ENCODE measurements around the gene PSMG2. TPM values are rescaled to one million over a fixed set of nuclear protein-coding genes. Genes with fewer than 3 reads are reported as not detected.
A peak's percentile ranks its signal among the peaks of the same experiment; 100 is the strongest.

Gene PSMG2
- total and polyA plus RNA-seq, 9 of the 15 experiments (the other 6 are each of a cell fraction or from before 2014, with no cell fraction given), result 59.9 to 271 (median 111) TPM

- H3K4me1 ChIP-seq (replicated peaks in 1 of 2; ENCODE audit: control insufficient read depth in 2 of 2, insufficient read depth in 2 of 2, low read length in 2 of 2), result no peaks in the 10 kb centered on the region
- WGBS (ENCODE audit: insufficient coverage, low coverage, missing lambda C conversion rate), result 90% methylated on average over 9 of the region's 9 CpGs
- no peak overlapping the region for H3K4me3 ChIP-seq
- intact Hi-C loops (cut with micrococcal nuclease) (no loop called here), in situ Hi-C loops (cut with MboI) (no loop called here)
- POLR2A ChIA-PET, result interaction anchor here (0.7 to 4.3 kb wide), 2 partner anchors 9 to 75 kb away, joined by 3 to 29 read pairs; partner anchors contain the start of genes CEP76 and PSMG2
- H3K27ac ChIP-seq (ENCODE audit: extremely low read depth, low read depth, low read length), result no peak overlapping the region
- H3K79me2 ChIP-seq (ENCODE audit: control insufficient read depth, insufficient read depth, low read length), result no peaks in the 10 kb centered on the region
- TF ChIP-seq ZNF140 (CRISPR knock-in tag; IDR thresholded peaks at IDR 0.05) (no peak), C11orf30 (IDR thresholded peaks at IDR 0.05; ENCODE audit: low read depth) (no peak), FUS (optimal IDR thresholded peaks at IDR 0.05; ENCODE audit: low read depth, low read length) (no peak), ZFPM2 (CRISPR knock-in tag; IDR thresholded peaks at IDR 0.05) (no peak), ZKSCAN8 (CRISPR knock-in tag; IDR thresholded peaks at IDR 0.05) (no peak), SIRT6 (IDR thresholded peaks at IDR 0.05; ENCODE audit: low read depth, low read length) (no peak), XRCC4 (IDR thresholded peaks at IDR 0.05; ENCODE audit: extremely low read depth, insufficient read depth, insufficient read length) (no peak)
- no peak overlapping the region for H3K9ac ChIP-seq (ENCODE audit: insufficient read depth in 1 of 2, low read depth in 2 of 2, low read length in 2 of 2)
- H3K36me3 ChIP-seq (ENCODE audit: control insufficient read depth, insufficient read depth, low read length), result peaks cover 31% of the 10 kb centered on the region
- CTCF ChIA-PET (ENCODE audit: low intra/inter-chr PET ratio), result no interaction called here
- H2AFZ ChIP-seq (ENCODE audit: low read depth, low read length), result no peak overlapping the region
- DNase-seq (ENCODE audit: extremely low read depth in 1 of 4, low spot score in 3 of 4) (no peak), ATAC-seq (no peak), FAIRE-seq (no peak)
- H3K4me2 ChIP-seq (ENCODE audit: insufficient read depth, low read length), result no peak overlapping the region
- H3K27me3 ChIP-seq (ENCODE audit: control insufficient read depth in 2 of 2, insufficient read depth in 2 of 2, low read length in 2 of 2), result no peaks in the 10 kb centered on the region
- H3K9me3 ChIP-seq (replicated peaks; ENCODE audit: control insufficient read depth, insufficient read depth, low read depth, low read length), result no peaks in the 10 kb centered on the region
- BruUV-seq (replicated peaks), result no TSS peak
- H4K20me1 ChIP-seq (replicated peaks; ENCODE audit: control insufficient read depth, insufficient read depth, low read length), result 0 out of 2 replicates have a peak, but pooled peaks cover 3% of the 10 kb centered on the region
- no peaks in the 10 kb centered on the region for H3K9me1 ChIP-seq (ENCODE audit: control insufficient read depth, insufficient read depth, low read length)
Observed at GRCh38 chr18:12692206-12692605, 10.6 kb upstream of the PSMG2 start.

GRCh38 chr18:12694032-12694431, 8.8 kb upstream of the PSMG2 start:
- H3K9ac ChIP-seq (ENCODE audit: insufficient read depth in 1 of 2, low read depth in 2 of 2, low read length in 2 of 2), result no peak overlapping the region
- no peaks in the 10 kb centered on the region for H3K27me3 ChIP-seq (ENCODE audit: control insufficient read depth in 2 of 2, insufficient read depth in 2 of 2, low read length in 2 of 2)
- H4K20me1 ChIP-seq (replicated peaks; ENCODE audit: control insufficient read depth, insufficient read depth, low read length), result 0 out of 2 replicates have a peak, but pooled peaks cover 3% of the 10 kb centered on the region
- ATAC-seq, result peak; percentile 19; the same call in 2 of the 3 replicates
- H3K9me3 ChIP-seq (replicated peaks; ENCODE audit: control insufficient read depth, insufficient read depth, low read depth, low read length), result no peaks in the 10 kb centered on the region
- intact Hi-C loops (cut with micrococcal nuclease) (no loop called here), in situ Hi-C loops (cut with MboI) (no loop called here)
- POLR2A ChIA-PET, result interaction anchor here (0.7 to 4.3 kb wide), 5 partner anchors 7 to 297 kb away, joined by 3 to 29 read pairs (median 3); partner anchors contain the start of genes CEP192, CEP76 and PSMG2
- H3K36me3 ChIP-seq (ENCODE audit: control insufficient read depth, insufficient read depth, low read length), result peaks cover 47% of the 10 kb centered on the region
- no peaks in the 10 kb centered on the region for H3K9me1 ChIP-seq (ENCODE audit: control insufficient read depth, insufficient read depth, low read length)
- no peak overlapping the region for H2AFZ ChIP-seq (ENCODE audit: low read depth, low read length)
- DNase-seq (ENCODE audit: extremely low read depth in 1 of 4, low spot score in 3 of 4), result no peak
- no TSS peak for BruUV-seq (replicated peaks)
- no peak overlapping the region for H3K4me3 ChIP-seq
- no peaks in the 10 kb centered on the region for H3K79me2 ChIP-seq (ENCODE audit: control insufficient read depth, insufficient read depth, low read length)
- no peak overlapping the region for H3K4me2 ChIP-seq (ENCODE audit: insufficient read depth, low read length)
- H3K4me1 ChIP-seq (replicated peaks in 1 of 2; ENCODE audit: control insufficient read depth in 2 of 2, insufficient read depth in 2 of 2, low read length in 2 of 2), result no peaks in the 10 kb centered on the region
- WGBS (ENCODE audit: insufficient coverage, low coverage, missing lambda C conversion rate), result 67% methylated on average over 2 of the region's 2 CpGs
- no peak overlapping the region for H3K27ac ChIP-seq (ENCODE audit: extremely low read depth, low read depth, low read length)
- CTCF ChIA-PET (ENCODE audit: low intra/inter-chr PET ratio), result no interaction called here
- FAIRE-seq, result no peak
- TF ChIP-seq SAFB (IDR thresholded peaks at IDR 0.05; ENCODE audit: borderline replicate concordance, low read depth, low read length) (no peak), FIP1L1 (IDR thresholded peaks at IDR 0.05; ENCODE audit: low read depth, low read length, poor library complexity, severe bottlenecking) (no peak), HDAC3 (IDR thresholded peaks at IDR 0.05; ENCODE audit: borderline replicate concordance, partially characterized antibody) (no peak), ZNF408 (CRISPR knock-in tag; IDR thresholded peaks at IDR 0.05; ENCODE audit: low read depth) (no peak), MAFF (IDR thresholded peaks at IDR 0.05; ENCODE audit: low read length) (no peak)

Measured in K562 (cell line).